ENCODE results near the gene LGALS8.
"Not testable (repeated sequence)": the region's sequence is repeated elsewhere in the genome, so short reads cannot be mapped to it uniquely, and the experiment has no call there.

The LGALS8 gene

DNA sequence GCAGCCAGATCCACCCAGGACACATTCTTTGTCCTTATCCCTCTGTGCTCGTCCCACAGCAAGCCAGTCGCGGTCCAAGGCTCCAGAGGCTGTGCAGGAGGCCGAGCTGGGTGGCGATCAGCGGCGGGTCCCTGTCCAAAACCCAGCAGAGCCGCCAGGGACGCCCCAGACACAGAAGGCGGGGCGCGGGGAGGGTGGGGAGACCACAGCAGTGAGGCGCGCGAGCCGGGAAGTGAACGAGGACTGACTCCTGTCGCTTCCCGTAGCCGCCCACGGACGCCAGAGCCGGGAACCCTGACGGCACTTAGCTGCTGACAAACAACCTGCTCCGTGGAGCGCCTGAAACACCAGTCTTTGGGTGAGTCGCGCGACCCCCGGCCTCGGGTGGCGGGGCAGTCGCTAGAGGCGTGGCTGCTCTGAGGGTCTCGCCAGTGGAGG lies at the start of gene LGALS8:
TSS of gene LGALS8 (plus strand) at position 279 of the 438 bp plus-strand sequence. CDS start 2,089 bp downstream, outside the sequence.
- DNase-seq = peak; percentile 36

DNA sequence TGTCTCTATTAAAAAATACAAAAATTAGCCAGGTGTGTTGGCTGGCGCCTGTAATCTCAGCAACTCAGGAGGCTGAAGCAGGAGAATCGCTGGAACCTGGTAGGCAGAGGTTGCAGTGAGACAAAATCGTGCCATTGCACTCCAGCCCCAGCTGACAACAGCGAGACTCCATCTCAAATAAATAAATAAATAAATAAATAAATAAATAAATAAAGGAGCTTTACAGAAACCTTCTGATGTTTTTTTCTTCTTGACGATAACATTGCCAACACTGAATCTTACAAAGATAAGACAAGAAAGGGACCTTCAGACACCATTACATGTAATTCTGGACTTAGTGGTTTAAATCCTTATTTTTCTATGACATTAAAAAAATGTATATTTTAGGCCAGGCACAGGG lies 47.8 kb upstream of the LGALS8 start:
- DNase-seq = no peak

DNA sequence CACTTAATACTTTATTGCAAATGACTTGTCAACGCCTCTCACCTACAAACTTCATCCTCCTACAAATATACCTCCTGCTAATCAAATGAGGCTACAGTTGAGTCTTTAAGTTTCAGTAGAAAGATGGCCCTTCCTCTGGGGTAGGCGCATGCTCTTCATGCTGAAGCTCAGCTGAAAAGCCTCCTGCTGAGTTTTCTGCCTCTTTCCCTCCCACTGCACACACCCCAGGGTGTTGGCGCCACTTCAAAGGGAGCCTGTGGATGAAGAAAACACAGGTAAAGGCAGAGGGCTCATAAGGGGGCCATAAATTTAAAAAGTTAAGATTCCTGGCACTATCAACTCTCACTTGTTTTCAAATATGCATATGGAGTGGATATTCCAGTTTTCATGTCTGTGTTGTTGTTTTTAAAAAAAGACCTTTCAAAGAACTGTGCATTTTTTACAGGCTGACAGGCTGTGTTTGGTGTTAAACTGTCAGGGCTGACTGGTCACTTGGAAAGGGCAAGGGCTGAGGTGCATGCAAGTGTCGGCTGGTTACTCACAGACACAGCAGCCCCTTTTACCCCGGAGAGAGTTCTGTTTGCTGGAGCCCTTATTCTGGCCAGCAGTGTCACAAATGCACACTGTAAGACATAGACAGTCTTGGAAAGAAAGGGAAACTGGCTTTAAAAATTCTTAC lies 42.9 kb upstream of the LGALS8 start:
- no peak for DNase-seq

DNA sequence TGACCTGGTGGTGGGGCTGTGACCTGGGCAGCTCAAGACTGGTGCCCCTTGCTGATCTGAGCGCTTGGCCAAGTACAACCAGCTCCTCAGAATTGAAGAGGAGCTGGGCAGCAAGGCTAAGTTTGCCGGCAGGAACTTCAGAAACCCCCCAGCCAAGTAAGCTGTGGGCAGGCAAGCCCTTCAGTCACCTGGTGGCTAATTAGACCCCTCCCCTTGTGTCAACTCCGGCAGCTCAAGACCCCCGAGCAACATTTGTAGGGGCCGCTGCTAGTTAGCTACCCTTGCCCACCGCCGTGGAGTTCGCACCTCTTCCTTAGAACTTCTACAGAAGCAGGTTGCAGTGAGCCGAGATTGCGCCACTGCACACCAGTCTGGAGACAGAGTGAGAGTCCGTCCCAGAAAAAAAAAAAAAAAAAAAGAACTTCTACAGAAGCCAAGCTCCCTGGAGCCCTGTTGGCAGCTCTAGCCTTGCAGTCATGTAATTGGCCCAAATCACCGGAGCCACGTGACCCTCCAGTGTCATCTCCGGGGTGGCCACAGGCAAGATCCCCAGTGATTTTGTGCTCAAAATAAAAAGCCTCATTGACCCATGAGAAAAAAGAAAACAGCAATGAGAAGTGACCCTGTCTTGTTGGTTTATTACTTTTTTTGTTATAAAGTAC lies 39.3 kb upstream of the LGALS8 start:
- no peak for DNase-seq

DNA sequence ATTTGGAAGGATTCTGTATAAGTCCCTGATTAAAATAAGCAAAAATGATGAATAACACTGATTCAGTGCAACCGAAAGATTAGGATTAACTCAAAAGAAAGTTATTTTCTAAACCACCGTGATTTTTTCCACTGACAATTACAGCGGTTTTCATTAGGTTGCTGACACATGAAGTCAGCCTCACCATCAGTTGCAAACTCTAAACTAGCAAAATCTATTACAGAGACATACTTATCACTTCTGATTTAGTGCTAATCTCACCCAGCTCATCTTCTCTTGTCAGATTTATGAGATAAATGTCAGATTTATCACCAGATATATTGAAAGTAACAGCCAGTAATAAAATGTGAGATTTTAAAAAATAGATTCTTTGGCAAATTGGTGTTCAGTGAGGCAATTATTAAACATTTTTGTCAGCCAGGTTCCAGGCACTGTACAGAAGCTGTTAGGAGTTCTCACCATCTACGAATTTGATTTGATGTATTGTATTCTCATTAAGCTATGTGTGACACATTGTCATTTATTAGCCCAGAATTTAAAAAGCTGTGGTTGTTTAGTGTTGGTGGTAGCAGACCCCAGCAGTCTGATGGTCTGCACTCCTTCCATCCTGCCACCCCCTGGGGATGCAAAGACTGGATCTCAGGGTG lies 37.3 kb upstream of the LGALS8 start:
- DNase-seq = no peak

DNA sequence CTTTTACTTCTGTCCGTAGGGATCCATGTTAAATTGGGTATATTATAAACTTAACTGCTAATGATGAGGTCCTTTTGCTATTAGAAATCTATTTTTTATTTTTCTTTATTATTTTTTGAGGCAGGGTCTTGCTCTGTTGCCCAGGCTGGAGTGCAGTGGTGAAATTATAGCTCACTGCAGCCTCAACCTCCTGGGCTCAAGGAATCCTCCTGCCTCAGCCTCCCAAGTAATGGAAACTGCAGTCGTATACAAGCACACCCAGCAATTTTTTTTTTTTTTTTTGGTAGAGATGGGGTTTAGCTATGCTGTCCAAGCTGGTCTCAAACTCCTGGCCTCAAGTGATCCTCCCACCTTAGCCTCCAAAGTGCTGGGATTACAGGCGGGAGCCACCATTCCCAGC lies 34.6 kb upstream of the LGALS8 start:
- not testable (repeated sequence) for DNase-seq

DNA sequence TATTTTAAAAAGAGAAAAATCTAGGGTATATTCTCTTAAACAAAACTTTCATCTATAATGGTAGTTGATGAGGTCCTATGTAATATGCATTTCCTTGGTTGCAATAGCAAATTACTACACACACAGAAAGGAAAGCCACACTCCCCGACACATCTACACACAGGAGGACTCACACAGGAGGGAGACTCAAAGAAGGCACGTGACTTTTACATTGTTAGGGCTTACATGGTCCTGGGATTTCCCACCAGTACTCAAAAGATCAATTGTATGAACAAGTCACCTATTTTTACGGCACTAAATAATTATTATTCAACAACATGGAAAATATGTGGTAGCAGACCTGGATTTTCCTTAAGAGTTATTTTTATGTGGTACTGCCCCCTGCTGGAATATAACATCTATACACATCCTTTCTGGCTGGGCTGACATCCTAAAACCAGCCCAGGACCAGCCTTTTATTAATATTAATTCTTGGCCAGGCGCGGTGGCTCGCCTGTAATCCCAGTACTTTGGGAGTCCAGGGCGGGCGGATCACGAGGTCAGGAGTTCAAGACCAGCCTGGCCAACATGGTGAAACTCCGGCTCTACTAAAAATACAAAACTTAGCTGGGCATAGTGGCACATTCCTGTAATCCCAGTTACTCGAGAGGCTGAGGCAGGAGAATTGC lies 33.9 kb upstream of the LGALS8 start:
- no peak for DNase-seq

DNA sequence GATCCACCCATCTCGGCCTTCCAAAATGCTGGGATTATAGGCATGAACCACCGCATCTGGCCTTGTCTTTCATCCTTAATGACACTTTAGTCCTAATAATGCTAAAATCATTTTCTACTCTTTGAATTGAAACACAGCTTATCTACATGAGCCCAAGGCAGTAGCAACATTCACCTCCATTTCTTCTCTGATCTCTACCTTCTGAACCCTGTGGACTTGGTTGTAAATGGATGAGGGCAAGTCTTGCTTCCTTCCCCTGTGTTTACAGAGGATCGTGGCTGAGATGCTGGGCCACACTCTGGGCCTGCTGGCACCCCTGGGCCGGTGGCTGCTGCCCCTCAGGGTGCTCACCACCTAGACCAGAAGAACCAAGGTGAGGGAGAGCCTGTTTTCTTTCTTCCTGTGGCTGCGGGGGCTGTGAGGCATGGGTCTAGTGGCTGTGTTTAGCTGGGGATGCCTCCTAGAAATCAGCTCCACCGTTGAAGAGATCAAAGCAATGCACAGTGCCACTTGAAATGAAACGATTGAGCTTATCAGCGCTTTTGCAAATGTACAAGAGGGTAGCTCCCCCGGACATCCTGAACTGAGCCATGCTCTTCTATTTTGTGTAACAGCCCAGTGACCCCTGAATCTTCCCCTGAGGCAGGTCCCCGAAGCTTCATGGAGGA lies 32.2 kb upstream of the LGALS8 start:
- no peak for DNase-seq

DNA sequence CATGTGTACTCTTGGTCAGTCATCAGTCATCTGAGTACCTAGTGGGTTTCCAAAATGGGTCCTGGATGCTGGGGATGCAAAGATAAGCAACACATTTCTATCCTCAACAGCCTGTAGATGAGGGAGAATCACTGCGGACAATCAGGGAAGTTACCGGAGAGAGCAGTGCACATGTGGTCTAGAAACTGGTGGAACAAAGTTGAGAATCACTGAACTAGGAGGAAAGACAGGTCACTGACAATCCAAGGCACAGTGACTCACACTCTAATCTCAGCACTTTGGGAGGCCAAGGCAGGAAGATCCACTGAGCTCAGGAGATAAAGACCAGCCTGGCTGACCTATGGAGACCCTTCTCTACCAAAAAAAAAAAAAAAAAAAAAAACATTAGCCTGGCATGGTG lies 31.4 kb upstream of the LGALS8 start:
- DNase-seq = no peak

DNA sequence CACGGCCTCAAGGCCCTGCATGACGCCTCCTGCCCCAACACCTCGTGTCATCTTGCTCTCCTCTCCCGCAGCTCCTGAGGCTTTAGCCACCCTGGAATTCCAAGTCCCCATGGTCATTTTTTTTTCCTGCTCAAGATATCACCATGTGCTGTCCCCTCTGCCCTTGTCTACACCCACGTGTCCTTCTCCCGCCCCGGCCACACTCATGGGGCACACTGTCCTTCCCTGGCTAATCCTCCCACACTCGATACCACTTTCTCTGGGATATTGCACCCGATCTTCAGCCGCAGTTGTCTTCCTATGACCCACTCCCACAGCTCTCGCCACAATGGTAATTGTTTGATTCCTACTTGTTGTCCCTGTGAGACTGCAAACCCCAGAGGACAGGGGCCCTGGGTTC lies 29.7 kb upstream of the LGALS8 start:
- no peak for DNase-seq

DNA sequence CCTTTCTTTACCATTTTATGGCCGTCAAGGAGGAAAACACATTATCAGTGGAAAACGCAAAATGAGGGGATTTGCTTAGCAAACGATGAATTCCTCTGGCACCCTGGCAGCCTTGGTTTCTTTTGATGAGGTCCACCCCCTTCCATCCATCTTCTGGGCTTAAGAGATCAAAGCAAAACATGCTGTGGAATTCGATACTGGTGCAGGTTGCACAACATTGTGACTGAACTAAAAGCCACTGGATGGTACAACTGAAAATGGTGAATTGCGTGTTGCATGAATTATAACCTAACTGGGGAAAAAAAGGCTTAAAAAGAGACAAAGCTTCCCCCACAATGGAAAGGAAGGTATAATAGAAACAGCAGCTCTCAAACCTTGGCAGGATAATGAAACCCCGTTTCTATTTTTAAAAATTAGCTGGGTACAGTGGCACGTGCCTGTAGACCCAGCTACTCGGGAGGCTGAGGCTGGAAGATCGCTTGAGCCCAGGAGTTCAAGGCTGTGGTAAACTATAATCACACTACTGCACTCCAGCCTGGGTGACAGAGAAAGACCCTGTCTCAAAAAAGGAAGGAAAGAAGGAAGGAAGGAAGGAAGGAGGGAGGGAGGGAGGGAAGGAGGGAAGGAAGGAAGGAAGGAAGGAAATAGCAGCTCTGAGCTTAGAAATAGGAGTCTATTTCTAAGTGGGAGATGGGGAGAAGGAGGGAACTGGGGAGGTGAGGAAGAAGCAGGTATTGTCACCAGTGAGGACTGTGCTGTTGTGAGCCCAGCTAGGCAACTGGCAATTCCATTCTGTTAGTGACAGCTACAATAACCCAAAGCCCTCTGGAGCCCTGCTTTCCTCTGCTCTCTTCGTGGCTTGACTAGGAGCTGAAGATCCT lies 29.0 kb upstream of the LGALS8 start:
- DNase-seq = no peak

DNA sequence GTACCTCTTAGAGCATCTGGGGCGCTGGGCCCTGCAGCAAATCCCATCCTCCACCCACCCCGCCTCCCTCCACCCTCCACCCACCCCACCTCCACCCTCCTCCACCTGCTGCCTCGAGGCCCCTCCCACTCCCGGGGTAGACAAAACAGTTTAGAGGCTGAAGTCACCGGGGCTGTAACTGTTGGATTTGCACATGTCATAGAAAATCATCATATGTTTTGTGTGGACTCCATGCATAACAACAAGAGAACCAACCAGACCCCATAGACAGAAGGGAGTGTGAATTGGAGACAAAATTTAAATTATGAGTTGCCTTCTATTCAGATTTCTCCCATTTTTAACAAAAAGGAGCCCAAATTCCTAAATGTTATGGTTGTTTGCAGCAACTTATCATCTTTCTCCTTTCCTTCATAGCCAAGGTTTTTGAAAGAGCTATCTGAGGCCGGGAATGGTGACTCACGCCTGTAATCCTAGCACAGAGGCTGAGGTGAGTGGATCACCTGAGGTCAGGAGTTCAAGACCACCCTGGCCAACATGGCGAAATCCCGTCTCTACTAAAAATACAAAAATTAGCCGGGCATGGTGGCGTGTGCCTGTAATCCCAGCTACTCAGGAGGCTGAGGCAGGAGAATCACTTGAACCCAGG lies 28.2 kb upstream of the LGALS8 start:
- DNase-seq = no peak

DNA sequence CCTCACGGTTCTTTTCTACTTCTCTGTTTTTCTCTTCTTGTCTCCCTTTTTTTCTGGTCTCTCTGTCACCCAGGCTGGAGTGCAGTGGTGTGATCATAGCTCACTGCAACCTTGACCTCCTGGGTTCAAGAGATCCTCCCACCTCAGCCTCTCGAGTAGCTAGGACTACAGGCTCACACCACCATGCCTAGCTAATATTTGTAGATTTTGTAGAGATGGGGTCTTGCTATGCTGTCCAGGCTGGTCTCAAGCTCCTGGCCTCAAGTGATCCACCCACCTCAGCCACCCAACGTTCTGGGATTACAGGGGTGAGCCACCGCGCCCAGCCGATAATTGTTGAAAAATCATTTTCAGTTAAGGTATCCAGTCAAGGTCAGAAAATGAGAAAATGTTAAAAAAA lies 25.9 kb upstream of the LGALS8 start:
- no peak for DNase-seq

DNA sequence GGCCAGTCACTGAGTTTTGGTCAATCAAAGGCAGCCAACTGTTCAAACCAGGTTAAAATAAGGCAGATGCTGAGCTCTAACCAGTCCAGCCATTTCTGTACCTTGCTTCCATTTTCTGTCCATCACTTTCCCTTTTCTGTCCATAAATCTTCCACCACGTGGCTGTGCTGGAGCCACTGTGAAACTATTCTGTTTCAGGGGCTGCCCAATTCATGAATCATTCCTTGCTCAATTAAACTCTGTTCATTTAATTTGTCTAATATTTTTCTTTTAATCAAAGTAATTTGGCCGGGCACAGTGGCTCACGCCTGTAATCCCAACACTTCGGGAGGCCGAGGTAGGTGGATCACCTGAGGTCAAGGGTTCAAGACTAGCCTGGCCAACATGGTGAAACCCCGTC lies 22.7 kb upstream of the LGALS8 start:
- no peak for DNase-seq

DNA sequence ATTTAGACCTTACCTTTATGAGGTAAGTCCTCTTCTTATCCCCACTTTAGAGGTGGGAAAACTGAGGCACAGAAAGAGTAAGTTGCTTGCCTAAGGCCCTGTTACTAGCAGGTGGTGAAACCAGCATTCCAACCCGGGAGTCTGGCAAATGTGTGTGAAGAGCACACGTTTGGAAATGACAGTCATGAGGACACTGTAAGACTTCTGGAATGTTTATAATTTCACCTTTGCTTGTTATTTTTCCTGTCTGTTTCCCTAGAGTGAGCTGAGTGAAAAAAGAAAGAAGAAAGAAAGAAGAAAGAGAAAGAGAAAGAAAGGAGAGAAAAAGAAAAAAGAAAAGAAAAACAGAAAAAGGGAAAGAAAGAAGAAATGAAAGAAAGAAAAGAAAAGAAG lies 21.2 kb upstream of the LGALS8 start:
- no peak for DNase-seq

DNA sequence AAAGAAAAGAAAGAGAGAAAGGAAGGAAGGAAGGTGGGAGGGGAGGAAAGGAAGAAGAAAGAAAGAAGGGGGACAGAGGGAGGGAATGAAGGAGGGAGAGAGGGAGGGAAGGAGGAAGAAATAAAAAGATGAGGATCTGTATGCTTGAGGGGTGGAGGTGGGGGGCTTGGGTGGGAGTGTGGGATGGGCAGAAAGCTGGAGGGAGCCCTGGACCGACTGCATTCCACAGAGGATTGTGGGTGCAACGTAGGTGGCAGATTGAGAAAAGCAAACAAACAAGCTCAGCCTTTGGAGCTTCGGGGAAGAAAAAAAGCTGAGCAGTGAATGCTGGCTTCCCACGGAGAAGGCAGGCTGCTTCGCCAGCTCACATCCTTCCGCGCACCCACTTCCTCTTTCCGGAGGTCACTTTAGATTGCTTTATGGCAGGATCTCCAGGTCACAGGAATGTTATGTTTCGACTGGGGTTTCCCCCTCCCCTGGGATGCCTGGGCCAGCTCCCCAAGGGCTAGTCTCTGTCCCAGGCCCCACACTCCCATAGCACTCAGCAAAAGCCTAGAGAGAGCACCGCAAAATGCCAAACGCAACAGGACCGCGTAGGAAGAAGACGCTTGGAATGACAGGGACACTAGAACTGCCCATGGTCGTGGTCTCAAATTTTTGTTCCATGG lies 20.7 kb upstream of the LGALS8 start:
- DNase-seq = peak; percentile 17

DNA sequence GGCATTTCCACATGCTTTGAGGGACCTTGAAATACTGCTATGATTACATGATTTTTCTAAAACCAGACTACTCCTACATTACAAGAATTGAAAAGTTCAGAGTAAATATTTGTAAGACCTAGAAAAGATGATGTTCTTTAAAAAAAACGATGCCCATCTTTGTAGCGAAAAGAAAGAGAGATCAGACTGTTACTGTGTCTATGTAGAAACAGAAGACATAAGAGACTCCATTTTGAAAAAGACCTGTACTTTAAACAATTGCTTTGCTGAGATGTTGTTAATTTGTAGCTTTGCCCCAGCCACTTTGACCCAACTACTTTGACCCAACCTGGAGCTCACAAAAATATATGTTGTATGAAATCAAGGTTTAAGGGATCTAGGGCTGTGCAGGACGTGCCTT lies 19.4 kb upstream of the LGALS8 start:
- not testable (repeated sequence) for DNase-seq

DNA sequence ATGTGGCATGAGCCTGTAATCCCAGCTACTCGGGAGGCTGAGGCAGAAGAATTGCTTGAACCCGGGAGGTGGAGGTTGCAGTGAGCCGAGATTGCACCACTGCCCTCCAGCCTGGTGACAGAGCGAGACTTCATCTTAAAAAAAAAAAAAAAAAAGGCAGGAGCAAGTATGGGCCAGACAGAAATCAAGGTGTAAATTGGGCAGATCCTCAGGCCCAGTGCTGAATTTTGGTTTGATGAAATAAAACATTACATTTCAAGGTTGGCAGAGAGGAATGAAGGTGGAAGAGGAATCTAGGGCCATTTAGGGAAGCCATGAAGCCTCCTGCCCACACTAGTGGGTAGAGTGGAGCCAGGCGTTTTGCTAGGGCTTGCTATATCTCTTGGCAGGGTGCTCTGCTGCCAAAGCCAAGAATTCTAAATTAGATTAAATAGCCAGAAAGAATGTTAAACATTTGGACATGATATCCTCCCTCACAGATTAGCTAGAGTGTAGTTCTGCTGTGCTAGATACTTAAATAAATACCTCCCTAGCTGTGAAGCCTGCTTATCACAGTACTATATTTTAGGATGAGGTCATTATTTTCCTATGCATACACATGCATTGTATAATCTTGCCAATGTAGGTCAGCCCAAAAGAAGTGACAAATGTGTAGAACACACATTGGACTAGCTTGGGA lies 16.6 kb upstream of the LGALS8 start:
- no peak for DNase-seq

DNA sequence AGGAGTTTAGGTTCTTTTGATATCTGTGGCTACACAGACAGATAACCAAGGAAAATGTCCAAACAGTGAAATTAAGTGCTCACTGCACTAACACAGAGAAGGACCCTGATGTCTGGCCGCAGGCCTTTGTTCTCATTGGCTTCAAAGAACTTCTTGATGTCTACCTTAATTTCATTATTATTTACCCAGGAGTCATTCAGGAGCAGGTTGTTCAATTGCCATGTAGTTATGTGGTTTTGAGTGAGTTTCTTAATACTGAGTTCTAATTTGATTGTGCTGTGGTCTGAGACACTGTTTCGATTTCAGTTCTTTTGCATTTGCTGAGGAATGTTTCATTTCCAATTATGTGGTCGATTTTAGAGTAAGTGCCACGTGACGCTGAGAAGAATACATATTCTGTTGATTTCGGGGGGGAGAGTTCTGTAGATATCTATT lies 15.2 kb upstream of the LGALS8 start:
- DNase-seq = no peak

DNA sequence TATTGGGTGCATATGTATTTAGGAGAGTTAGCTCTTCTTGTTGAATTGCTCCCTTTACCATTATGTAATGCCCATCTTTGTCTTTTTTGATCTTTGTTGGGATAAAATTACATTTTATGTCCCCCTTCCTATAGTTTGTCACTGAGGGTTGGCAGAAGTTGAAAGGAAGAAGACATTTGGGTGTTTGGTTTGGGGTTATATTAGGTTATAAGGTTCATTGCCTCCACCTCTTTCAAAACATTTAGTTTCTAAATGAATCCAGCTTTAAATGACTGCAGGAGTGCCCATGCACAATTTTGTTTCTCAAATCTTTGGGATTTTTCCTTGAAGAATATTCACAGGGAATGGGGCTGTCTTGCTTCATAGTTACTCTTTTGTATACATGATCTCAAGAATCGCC lies 14.6 kb upstream of the LGALS8 start:
- DNase-seq = no peak

Data from T1000 (cell line).